GM21390 (cell line): ENCODE data around the gene RPL37A.

Experiments used
- ATAC-seq: cut with Tn5 transposase; IDR thresholded peaks from one replicate; pipeline ENCODE4 v1.9.1; 2021; ENCODE audit not compliant: unreplicated experiment

The RPL37A gene

DNA sequence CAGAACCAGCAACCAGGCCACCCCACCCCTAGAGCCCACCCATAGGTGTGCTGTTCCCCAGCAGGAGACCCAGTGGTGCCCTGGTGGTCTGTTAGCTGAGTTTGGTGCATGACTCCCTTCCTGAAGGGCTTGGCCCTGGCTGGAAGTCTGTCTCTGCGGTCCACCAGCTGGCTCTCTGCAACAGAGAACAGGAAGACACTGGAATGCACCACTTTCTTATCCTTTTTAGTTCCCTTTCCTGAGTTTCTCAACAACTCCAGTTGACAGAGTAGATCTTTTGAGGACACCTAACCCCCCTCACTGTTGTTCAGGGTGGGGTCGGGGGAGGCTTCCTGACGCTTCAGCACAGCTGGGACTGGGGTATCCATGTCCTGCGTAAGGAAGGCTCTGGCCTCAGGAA, 11.9 kb upstream of the RPL37A start:
- ATAC-seq, result no peak

DNA sequence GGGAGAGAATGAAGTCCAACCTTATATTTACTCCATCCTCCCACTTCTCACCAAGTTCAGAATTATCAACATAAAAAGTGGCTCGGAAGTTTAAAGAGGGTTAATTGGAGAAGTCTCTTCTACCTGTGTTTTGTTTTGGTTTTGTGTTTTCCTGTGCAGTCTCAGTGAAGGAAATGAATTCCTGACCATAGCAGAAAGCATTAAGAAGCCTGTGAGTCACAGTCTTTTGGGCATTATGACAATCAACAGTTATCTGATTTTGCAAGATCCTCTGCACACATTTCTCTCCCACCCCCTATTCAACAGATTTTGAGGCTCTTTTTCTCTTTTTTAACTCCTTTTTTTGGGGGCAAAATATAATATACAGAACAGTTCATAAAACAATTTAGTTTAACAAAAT, 8.6 kb upstream of the RPL37A start:
- ATAC-seq, result no peak

GRCh38 chr2:216491793-216492596, 6.6 kb upstream of the RPL37A start:
- peak; percentile 83 for ATAC-seq

- no peak for ATAC-seq
Measured at GRCh38 chr2:216492597-216493333, 5.9 kb upstream of the RPL37A start.

DNA sequence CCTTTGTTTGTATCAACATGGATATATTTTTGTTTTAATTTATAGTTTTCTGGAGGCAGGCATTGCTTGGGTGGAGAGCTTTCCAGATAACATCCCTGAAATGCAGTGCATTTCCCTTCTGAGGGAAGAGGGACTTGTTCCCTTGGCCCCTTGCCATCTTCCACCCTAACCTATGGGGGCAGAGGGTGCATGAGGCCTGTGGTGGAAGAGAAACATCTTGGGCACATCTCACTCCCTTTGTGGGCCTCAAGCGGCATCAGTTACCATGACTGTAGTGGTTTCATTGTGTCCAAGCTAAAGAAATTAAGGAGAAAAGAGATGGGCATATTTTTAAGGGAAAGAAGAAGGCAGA, 5.3 kb upstream of the RPL37A start:
- no peak for ATAC-seq

- no peak for ATAC-seq
Measured at GRCh38 chr2:216495656-216496055, 3.0 kb upstream of the RPL37A start.

- no peak for ATAC-seq
Measured at GRCh38 chr2:216497382-216498069, 1.1 kb upstream of the RPL37A start.

- ATAC-seq, result no peak
Measured at GRCh38 chr2:216498070-216498378, 620 bp upstream of the RPL37A start.

DNA sequence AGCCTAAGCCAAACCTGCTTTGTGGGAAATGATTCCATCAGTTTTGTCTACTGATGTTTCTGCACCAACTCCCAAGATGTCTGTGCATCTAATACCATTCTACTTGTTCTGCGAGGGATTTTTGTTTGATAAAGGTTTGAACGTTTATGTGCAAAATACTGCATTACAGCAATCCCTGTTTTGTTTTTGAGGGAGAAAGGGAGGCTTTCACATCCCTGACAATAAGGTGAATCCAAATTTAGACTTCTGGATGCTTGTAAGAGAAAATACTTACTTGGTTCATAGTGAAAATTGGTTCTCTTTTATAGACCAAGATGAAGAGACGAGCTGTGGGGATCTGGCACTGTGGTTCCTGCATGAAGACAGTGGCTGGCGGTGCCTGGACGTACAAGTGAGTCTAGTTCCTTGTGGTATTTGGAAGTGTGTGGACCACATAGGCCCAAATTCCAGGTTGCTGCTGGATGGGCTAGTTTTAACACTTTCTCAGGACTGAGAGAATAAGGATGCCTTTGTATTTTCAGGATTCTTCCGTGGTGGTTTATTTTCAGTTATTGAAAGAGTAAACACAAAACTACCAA, 1.1 kb downstream of the RPL37A start:
- ATAC-seq, result no peak

GRCh38 chr2:216500572-216500971, 1.9 kb downstream of the RPL37A start:
- no peak for ATAC-seq

DNA sequence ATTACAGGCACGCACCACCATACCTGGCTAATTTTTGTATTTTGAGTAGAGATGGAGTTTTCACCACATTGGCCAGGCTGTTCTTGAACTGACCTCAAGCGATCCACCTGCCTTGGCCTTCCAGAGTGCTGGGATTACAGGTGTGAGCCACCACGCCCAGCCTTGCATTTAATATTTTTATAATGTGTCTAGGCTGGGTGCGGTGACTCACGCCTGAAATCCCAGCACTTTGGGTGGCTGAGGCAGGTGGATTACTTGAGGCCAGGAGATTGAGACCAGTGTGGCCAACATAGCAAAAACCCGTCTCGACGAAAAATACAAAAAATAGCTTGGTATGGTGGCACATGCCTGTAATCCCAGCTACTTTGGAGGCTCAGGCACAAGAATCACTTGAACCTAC, 3.2 kb downstream of the RPL37A start:
- ATAC-seq, result no peak

DNA sequence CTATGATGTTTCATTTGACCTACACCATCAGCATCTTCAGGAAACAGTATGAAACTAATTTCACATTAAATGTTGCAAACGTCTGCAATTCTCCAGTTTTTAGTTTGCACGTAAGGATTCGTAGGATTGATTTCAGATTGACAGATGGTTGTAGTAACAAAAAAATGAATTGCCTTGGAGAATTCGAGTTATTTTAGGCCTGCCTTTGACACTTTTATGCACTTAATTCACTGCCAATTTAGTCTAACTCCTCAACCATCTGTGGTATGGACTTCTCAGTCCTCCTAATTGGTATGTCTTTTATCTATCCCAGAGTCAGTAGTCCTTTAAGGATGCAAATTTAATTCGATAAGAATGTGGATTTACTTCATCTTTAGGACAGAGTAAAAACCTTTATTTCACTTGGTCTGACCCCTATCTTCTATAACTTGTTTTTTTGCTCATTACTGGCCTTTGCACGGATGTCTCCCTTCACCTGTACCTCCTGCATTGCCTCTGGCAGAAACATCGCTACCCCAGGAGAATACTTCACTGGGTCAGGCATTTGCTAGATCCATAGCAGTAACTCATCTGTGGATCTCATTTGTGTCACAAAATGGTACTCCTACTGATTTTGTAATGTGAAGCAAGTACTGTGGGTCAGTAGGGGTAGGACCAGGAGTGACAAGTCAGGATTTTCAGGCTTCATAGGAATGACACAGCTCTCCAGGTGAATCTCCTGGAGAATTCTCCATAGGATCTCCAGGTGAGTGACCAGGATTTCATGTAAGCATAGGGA, 3.9 kb downstream of the RPL37A start:
- ATAC-seq, result no peak

DNA sequence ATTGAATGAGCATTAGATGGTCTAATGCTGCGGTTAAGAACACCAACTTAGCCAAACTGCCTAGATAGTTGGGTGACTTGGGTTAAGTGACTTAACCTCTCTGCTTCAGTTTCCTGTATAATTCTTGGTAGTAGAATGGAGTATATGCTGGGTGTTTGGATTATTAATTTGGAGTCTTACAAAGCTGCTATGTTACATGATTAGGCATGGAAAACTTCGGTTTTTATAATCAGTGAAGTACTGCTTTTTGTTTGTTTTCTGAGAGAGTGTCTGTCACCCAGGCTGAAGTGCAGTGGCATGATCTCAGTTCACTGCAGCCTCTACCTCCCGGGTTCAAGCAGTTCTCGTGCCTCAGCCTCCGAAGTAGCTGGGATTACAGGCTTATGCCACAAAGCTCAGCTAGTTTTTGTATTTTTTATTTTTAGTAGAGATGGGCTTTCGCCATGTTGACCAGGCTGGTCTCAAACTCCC, 4.5 kb downstream of the RPL37A start:
- ATAC-seq, result no peak

- no peak for ATAC-seq
Measured at GRCh38 chr2:216503697-216504375, 5.2 kb downstream of the RPL37A start.

- ATAC-seq, result no peak
Measured at GRCh38 chr2:216504376-216504762, 5.7 kb downstream of the RPL37A start.

DNA sequence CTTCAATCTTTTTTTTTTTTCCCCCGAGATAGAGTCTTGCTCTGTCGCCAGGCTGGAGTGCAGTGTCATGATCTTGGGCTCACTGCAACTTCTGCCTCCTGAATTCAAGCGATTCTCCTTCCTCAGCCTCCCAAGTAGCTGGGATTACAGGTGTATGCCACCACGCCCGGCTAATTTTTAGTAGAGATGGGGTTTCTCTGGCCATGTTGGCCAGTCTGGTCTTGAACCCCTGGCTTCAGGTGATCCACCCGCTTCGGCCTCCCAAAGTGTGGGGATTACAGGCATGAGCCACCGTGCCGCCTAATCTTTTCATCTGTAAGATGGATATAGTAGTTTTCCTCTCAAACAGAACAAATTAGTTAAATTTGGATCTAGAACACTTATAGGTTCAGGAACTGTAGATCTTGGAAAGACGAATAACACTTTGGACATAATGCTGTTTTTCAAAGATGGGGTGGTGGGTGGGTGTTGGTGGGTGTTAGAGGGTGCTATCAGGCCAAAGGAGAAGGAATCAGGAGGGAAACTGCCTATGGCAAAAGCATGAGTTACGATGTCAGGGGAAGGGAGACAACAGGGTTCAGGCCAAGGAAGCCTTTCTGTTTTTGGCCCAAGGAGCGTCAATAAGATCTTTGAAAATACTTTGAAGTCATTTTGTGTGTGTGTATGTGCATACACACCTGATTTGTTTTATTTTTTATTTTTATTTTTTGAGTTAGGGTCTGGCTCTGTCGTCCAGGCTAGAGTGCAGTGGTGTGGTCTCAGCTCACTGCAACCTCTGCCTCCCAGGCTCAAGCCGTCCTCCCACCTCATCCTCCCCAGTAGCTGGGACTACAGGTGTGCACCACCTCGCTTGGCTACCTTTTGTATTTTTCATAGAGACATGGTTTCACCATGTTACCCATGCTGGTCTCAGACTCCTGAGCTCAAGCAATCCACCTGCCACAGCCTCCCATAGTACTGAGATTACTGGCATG, 6.8 kb downstream of the RPL37A start:
- no peak for ATAC-seq

DNA sequence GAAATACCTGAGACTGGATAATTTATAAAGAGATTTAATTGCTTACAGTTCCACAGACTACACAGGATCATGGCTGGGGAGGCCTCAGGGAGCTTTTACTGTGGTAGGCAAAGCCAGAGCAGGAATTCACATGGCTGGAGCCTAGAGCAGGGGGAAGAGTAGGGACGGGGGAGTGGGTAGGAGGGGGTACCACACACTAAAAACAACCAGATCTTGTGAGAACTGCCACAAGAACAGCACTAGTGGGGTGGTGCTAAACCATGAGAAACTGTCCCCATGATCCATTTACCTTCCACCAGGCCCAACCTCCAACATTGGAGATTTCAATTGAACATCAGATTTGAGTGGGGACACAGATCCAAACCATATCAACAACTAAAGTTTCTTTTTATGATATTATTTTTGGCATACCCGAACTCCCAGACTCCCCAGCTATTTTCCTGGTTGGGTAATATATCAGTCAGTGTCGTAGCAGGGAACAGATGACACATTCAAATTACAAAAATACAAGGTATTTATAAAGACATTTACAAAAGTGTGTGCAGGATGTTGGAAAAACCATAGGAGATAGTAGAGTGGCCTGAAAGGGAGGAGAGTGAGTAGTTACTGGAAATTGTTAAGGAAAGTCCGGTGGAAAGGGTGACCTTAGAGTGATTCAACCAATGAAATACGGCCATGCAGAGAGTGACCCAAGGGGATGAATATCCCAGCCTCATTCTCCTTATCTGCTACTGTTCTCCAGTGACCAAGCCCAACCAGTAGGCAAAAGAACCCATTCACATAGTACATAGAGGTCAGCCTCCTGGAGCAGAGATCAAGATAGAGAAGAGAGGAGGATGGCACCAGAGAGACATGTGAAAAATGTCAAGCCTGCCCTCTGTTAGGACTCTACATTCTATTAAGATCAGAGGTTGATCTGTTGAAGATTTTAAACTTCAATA, 8.8 kb downstream of the RPL37A start:
- no peak for ATAC-seq

DNA sequence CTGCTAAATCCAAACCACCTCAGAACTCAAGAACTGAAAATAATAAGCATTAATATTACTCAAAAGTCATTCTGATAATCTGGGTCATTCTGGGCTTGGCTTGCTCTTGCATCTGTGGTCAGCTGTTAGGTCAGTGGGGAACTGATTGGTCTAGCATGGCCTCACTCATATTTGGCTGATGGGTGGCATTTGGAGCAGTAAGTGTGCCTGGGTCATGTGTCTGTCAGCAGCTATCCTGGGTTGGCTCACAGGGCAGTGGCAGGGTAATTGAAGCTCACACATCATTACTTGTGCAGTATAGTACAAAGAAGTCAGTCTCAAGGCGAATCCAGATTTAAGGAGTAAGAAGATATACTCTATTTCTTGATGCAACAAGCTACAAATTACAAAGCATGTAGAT, 9.6 kb downstream of the RPL37A start:
- ATAC-seq, result no peak
